Measurements from ENCODE around the gene RPP25L. TPM values are rescaled to one million over a fixed set of nuclear protein-coding genes. Genes with fewer than 3 reads are reported as not detected.

RPP25L gene
- total and polyA plus RNA-seq, 9 of the 15 experiments (the other 6 are each of a cell fraction or from before 2014, with no cell fraction given) = 16.3 to 43.7 (median 29.0) TPM

DNA sequence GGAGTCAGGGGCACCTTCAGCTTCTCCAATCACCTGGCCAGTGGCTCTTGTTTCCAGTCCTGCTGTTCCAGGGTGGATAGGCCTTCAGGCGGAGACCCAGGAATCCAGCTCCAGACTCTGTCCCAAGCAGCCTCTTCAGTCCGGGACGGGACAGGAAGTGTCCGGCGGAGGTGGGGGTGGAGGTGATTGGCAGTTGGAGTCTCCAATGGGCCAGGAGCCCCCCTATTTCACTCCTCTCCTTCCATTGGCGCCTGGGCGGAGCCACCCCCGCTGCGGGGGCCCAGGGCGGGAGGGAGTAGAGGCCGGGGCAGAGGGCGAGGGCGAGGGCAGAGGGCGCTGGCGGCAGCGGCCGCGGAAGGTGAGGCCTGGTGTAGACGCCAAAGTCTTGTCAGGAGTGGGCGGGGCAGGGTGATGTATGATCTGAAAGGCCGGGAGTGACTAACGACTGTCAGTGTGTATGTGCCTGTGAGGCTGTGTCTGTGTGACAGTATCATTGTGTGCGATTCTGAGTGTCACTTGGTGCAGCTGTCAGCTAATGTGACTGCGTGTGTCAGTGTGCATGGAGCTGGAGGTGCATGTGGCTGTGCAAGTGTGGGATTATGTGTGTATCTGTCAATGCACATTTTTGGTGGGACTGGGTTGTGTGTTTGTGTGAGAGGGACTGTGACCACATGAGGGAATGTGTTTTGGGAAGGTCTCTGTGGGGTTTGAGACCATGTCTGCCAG, 40.1 kb upstream of the RPP25L start, which contains the start of gene IL11RA (continued):
- TF ChIP-seq GTF3C2 (IDR thresholded peaks at IDR 0.05; ENCODE audit: borderline replicate concordance, extremely low read depth, insufficient read length) (no peak), GTF2A2 (tag; IDR thresholded peaks at IDR 0.05) (no peak), NFXL1 (CRISPR knock-in tag; IDR thresholded peaks at IDR 0.05) (no peak), DMBX1 (CRISPR knock-in tag; IDR thresholded peaks at IDR 0.05; ENCODE audit: borderline replicate concordance) (no peak), EGR1 (conservative IDR thresholded peaks at IDR 0.05) (peak; percentile 98), CHD1 (IDR thresholded peaks at IDR 0.05; ENCODE audit: low read length) (no peak), HNRNPK (IDR thresholded peaks at IDR 0.05; ENCODE audit: low read depth, low read length, poor library complexity, severe bottlenecking) (no peak), BHLHE40 (IDR thresholded peaks at IDR 0.05; ENCODE audit: low read length) (peak; percentile 29; the same call in 1 of the 2 replicates), BRF1 (IDR thresholded peaks at IDR 0.05; ENCODE audit: borderline replicate concordance, extremely low read depth, insufficient read length) (no peak)
- TF ChIP-seq, protein P1, sequence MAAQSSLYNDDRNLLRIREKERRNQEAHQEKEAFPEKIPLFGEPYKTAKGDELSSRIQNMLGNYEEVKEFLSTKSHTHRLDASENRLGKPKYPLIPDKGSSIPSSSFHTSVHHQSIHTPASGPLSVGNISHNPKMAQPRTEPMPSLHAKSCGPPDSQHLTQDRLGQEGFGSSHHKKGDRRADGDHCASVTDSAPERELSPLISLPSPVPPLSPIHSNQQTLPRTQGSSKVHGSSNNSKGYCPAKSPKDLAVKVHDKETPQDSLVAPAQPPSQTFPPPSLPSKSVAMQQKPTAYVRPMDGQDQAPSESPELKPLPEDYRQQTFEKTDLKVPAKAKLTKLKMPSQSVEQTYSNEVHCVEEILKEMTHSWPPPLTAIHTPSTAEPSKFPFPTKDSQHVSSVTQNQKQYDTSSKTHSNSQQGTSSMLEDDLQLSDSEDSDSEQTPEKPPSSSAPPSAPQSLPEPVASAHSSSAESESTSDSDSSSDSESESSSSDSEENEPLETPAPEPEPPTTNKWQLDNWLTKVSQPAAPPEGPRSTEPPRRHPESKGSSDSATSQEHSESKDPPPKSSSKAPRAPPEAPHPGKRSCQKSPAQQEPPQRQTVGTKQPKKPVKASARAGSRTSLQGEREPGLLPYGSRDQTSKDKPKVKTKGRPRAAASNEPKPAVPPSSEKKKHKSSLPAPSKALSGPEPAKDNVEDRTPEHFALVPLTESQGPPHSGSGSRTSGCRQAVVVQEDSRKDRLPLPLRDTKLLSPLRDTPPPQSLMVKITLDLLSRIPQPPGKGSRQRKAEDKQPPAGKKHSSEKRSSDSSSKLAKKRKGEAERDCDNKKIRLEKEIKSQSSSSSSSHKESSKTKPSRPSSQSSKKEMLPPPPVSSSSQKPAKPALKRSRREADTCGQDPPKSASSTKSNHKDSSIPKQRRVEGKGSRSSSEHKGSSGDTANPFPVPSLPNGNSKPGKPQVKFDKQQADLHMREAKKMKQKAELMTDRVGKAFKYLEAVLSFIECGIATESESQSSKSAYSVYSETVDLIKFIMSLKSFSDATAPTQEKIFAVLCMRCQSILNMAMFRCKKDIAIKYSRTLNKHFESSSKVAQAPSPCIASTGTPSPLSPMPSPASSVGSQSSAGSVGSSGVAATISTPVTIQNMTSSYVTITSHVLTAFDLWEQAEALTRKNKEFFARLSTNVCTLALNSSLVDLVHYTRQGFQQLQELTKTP (IDR thresholded peaks at IDR 0.05; ENCODE audit: low read depth in 1 of 2, partially characterized antibody in 2 of 2) = no peak
- TF ChIP-seq, protein P2, sequence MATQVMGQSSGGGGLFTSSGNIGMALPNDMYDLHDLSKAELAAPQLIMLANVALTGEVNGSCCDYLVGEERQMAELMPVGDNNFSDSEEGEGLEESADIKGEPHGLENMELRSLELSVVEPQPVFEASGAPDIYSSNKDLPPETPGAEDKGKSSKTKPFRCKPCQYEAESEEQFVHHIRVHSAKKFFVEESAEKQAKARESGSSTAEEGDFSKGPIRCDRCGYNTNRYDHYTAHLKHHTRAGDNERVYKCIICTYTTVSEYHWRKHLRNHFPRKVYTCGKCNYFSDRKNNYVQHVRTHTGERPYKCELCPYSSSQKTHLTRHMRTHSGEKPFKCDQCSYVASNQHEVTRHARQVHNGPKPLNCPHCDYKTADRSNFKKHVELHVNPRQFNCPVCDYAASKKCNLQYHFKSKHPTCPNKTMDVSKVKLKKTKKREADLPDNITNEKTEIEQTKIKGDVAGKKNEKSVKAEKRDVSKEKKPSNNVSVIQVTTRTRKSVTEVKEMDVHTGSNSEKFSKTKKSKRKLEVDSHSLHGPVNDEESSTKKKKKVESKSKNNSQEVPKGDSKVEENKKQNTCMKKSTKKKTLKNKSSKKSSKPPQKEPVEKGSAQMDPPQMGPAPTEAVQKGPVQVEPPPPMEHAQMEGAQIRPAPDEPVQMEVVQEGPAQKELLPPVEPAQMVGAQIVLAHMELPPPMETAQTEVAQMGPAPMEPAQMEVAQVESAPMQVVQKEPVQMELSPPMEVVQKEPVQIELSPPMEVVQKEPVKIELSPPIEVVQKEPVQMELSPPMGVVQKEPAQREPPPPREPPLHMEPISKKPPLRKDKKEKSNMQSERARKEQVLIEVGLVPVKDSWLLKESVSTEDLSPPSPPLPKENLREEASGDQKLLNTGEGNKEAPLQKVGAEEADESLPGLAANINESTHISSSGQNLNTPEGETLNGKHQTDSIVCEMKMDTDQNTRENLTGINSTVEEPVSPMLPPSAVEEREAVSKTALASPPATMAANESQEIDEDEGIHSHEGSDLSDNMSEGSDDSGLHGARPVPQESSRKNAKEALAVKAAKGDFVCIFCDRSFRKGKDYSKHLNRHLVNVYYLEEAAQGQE (IDR thresholded peaks at IDR 0.05; ENCODE audit: borderline replicate concordance) = 0 out of 2 replicates have a peak, but pooled peaks have one; percentile 2
- TF ChIP-seq, protein P2 (CRISPR knock-in tag; IDR thresholded peaks at IDR 0.05; ENCODE audit: low read depth) = no peak

Measured in K562 (cell line).